Ishikawa (cell line): ENCODE measurements around the gene PSMA3.

Experiments
- CEBPB ChIP-seq: IDR thresholded peaks from 2 replicates; pipeline ENCODE4 v1.6.1; 2012
- CREB1 ChIP-seq: IDR thresholded peaks from 2 replicates; pipeline ENCODE4 v1.6.1; 2012; ENCODE audit warnings: low read depth
- EP300 ChIP-seq: IDR thresholded peaks from 2 replicates; pipeline ENCODE4 v1.6.1; 2012; ENCODE audit warnings: borderline replicate concordance
- MAX ChIP-seq: IDR thresholded peaks from 2 replicates; pipeline ENCODE4 v1.6.1; 2012
- NFIC ChIP-seq: IDR thresholded peaks from 2 replicates; pipeline ENCODE4 v1.6.1; 2012
- RAD21 ChIP-seq: IDR thresholded peaks from 2 replicates; pipeline ENCODE4 v1.6.1; 2012; ENCODE audit warnings: low read depth
- REST ChIP-seq: IDR thresholded peaks from 2 replicates; pipeline ENCODE4 v1.6.1; 2012; ENCODE audit warnings: low read depth, mild to moderate bottlenecking
- TEAD4 ChIP-seq: IDR thresholded peaks from 2 replicates; pipeline ENCODE4 v1.6.1; 2012
- USF1 ChIP-seq: IDR thresholded peaks from 2 replicates; pipeline ENCODE4 v1.6.1; 2012

- no peak for TF ChIP-seq REST
- no peak for TF ChIP-seq USF1
- no peak for TF ChIP-seq EP300
- no peak for TF ChIP-seq TEAD4
- TF ChIP-seq CEBPB: no peak
- no peak for TF ChIP-seq CREB1
- no peak for TF ChIP-seq RAD21
- TF ChIP-seq MAX: no peak
- no peak for TF ChIP-seq NFIC
These were observed 56.8 kb downstream of the PSMA3 start for GRCh38 chr14:58301416-58301815.
